GM19438 (cell line): ENCODE measurements around the gene H19.

Experiments used
- ATAC-seq: cut with Tn5 transposase; IDR thresholded peaks from one replicate; pipeline ENCODE4 v1.9.1; 2021; ENCODE audit warnings: low read depth; ENCODE audit not compliant: unreplicated experiment

The H19 gene

DNA sequence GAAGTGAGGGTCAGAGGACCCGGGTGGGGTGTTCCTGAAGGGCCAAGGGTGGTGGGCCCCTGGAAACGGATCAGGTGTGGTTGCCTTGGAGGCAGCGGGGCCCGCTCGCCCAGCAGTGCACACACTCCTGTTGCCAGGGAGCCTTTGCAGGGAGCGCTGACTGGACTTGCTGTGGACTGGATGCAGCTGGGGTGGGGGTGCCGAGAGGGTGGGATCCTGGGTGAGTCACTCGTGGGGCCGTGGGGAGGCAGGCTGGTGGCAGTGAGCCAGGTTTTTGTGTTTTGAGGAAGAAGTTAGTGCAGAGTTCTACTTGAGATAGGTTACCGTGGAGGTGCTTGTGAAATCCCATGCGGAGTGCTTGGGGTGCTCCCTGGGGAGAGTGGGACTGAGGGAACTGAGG lies 49.3 kb downstream of the H19 start:
- ATAC-seq: no peak

DNA sequence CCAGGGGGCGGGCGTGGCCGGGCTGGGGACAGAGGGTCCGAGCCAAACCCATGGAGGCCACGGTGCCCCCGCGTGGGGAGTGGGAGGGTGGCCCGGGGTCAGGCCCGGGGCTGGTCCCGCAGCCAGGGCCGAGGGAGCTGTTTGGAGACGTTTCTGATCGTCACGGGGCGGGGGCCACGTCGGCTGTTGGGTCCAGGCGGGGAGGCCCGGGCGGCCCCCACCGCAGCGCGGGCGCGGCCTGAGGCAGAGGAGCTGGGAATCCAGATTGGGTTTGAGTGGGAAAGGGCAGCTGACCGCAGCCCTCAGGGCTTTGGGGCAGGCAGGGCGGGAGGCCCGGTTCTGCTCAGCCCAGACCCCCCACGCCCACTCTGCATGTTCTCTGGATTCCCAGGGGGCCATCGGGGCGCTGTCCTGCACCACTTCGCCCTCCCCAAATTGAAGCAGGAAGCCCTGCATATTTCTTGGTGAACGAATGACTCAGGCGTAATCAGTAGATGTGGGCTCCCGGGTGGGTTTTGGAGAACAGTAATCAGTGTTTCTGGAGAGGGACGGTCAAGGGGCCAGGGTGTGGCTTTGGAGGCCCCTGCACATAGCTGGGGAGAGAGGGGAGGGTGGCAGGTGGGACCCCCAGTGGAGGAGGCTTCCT lies 49.9 kb downstream of the H19 start:
- ATAC-seq: no peak

DNA sequence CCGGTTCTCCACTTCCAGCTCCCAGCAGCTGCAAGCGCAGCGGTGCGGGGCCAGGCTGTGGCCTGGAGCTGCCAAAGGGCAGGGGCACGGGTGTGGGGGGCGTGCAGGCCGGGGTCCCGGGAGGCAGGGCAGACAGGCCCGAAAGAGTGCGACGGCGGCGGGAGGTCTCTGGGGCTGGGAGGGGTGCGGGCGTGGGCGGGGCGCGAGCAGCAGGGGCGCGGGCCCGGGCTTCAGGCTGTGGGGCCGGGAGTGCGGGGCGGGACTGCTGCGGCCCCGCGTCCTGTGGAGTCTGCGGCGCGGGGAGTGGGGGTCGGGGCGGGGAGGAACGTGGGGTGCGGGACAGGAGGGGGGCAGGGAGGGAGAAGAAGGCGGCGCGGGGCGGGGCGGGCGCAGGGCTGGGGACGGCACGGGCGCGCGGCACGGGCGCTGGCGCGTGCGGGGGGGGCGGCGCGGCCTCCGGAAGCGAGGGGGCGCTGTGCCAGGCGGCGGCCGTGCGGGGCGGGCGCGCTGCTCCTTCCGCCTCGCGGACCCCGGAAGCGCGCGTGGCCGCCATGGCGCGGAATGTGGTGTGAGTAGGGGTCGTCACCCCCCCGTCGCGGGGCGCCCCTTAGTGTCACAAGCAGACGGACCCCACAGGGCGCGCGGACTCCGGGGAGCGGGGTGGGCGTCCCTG lies 50.7 kb downstream of the H19 start, which contains the start of gene MRPL23:
MRPL23 (plus strand) TSS at position 521 of the 673 bp plus-strand sequence; CDS start at position 552, 31 bp downstream.
- ATAC-seq: no peak
